Measurements from ENCODE around the gene C19orf25.
A peak's percentile ranks its signal among the peaks of the same experiment; 100 is the strongest.
"Not testable (repeated sequence)": the region's sequence is repeated elsewhere in the genome, so short reads cannot be mapped to it uniquely, and the experiment has no call there.

C19orf25 gene

DNA sequence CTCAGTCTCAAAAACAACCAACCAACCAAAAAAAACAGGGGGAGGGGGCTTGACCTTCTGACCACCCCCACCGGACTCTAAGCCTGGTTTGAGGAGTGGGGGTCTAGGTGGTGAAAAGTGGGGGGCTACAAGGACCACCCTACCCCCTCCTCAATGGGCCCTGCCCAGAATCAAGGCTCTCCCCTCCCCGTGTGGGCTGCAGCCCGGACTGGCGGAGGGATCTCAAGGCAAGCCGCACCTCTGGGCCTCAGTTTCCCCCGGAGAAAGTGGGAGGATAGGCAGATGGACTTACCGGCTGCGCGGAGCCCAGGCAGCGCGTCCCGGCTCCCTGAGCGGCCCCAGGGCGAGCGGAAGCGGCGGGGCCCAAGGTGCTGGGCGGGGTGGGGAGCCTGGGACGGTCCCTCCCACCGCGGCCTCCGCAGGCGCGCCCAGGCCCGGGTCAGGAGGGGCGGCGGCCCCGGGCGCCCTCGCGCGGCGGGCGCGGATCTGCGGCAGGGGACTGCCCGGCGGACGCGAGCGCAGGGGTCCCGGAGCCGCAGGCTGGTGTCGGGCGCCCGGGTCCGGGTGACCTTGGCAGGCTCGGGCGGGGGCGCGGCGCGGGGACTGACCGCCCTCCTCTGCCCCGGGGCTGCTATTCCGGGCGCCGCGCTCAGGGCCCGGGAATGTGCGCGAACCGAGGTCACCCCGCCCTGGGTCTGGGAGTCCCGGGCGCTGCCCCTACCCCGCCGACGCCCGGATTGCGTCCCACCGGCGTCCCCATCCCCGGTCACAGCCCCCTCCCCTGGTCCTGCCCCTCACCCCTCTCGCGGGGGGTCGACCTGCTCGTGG is 33.9 kb upstream of the C19orf25 start, which contains the start of gene ADAMTSL5:
Gene ADAMTSL5, minus strand, starts transcription at position 349 of the 828 bp plus-strand sequence. CDS start 2,076 bp downstream, outside the sequence.
- DNase-seq (ENCODE audit: low read depth in 2 of 2): no peak

DNA sequence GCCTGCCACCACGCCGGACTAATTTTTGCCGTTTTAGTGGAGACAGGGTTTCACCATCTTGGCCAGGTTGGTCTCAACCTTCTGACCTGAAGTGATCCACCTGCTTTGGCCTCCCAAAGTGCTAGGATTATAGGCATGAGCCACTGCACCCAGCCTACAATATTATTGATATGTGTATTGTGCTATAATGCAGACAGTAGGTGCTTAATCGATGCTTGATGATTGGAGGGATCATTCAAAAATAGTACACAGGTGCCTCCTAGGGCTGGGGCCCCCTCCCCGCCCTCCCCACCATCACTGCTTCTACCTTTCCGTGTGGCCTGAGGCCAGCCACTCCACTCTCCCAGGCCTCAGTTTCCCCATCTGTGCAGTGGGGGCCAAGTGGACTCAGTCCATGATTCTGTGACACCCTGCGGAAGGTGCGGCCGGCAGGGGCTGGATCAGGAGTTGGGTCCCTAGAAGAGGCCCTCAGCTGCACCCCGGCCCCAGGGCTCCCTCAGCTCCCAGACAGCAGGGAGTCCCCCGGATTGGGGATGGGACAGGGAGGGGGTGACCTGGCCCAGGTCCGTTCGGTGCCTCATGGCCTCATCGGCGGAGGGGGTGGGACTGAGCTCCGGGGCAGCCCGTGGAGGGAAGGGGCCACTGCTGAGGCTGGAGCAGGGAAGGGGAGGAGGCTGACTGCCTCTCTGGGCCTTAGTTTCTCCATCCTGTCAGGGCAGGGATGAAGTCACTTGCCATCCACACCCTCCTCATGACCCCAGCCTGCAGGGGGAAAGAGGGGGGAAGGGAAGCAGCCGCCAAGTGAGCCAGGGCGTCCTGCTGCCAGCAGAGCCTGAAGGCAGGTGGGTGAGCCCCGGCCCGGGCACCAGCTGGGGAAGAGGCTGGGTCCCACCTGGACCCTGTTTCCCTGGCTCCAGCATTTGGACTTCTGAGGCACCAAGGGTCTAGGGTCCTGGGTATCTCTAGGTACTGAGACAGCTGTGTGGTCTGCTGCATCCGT is 32.6 kb upstream of the C19orf25 start:
- no peak for DNase-seq (ENCODE audit: low read depth in 2 of 2)

DNA sequence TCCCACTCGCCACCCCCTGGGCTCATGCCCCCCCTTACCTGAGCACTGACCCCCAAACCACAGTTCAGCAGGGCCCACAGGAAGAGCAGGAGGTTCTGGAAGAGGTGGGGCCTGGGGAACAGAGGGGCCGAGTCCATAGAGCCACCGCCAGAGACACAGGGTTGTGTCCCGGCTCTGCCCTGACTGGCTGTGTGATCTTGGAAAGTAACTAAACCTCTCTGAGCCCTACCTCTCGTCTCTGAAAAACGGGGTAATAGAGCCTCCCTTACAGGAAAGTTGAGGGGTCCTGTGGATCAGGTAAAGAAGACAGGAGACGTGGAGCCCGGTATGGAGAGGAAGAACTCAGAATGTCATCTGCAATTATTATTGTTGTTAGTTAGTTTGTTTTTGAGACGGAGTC is 31.8 kb upstream of the C19orf25 start:
- DNase-seq (ENCODE audit: low read depth in 2 of 2): no peak

DNA sequence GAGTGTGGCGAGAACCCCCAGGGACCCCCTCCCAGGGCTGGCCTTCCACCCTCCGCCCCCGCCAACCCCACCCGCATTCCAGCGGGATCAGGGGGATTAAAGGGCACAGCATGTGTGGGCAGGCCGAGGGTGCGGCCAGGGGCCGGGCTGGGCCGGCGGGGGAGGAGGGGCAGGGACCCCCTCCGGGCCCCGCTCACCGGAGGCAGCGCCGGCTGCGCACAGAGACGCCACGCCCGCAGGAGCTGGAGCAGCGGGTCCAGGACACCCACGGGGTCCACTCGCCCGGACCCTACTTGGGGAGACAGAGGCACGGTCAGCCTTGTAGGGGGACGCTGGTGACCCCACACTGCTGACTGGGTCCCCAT is 31.4 kb upstream of the C19orf25 start:
- no peak for DNase-seq (ENCODE audit: low read depth in 2 of 2)

DNA sequence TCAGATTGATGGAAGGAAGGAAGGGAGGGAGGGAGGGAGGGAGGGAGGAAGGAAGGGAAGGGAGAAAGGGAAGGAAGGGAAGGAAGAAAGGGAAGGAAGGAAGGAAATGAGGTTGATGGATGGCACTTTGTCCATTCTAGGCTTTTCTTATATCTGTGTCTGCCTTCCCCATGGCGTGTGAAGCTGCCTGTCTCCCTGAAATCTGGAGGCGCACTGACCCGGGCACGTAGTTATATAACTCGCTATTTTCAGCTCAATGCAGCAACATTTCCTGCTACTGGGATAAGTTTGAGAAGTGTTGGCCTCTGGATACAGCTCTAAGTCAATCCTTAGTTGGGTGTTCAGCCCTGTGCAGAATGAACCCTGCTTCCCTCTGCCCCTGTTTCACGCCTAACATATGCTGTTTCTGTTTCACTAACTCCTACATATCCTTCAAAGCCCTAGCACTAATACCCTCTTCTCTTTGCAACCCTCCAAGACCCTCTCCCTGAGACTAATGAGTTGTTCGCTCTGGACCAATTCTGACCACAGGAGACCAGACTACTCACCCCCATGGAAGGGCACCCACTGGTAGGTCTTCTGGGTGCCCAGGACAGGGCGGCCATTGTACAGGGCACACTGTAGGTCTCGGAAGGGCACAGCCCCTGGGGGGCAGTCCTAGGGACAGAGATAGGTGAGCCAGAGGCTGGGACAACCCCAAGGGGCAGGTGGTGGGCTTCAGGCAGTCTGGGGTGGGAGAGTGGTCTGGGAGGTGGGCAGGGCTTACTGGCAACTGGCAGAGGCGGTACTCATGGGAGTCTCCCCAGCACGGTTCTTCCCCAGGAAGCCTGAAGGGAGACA is 30.8 kb upstream of the C19orf25 start:
- DNase-seq (ENCODE audit: low read depth in 2 of 2): no peak

DNA sequence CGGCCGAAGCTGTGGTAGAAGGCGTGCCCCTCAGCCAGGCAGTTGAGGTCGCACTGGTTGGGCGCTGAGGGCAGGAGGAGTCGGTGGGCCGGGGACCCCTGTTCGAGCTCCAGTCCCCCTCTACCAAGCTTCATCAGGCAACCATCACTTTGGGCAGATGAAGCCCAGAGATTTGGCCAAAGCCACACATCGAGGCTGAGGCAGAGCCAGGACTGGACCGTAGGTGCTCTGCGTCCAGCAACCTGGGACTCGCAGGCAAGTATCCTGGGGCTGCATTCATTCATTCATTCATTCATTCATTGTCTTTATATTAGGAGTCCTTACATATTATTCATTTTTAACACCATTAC is 29.5 kb upstream of the C19orf25 start:
- no peak for DNase-seq (ENCODE audit: low read depth in 2 of 2)

DNA sequence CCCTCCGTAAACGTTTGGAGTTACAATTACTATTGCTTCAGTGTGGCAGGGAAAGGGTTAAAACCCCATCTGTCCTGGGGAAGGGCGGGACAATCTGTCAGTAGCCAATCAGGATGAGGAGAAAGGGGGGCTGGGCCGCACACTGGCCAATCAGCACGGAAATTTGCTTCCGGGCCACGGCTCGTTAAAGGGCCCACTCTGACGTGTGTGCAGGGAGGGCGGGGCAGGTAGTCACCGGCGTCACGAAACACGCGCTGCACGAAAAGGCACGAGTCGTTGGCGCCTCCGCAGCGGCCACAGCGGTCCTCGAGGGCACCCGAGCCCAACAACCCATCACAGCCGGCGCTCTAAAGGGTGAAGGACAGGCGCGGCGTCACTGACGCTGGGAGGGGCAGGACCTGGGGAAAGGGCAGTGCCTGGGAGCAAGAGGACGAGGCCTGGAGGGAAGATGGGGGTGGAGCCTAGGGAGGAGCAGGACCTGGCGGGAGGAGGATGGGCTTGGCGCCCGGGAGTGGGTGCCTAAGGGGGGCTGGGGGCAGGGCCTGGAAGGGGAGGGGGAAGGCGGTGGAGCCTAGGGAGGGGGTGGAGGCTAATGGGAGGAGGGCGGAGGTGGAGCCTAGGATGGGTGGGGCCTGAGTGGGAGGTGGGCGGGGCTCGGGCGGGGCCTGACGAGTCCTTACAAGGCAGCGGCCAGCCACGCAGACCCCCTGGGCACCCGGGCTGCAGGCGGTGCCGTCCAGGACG is 28.9 kb upstream of the C19orf25 start:
- DNase-seq (ENCODE audit: low read depth in 2 of 2): peak; percentile 92 to 93

DNA sequence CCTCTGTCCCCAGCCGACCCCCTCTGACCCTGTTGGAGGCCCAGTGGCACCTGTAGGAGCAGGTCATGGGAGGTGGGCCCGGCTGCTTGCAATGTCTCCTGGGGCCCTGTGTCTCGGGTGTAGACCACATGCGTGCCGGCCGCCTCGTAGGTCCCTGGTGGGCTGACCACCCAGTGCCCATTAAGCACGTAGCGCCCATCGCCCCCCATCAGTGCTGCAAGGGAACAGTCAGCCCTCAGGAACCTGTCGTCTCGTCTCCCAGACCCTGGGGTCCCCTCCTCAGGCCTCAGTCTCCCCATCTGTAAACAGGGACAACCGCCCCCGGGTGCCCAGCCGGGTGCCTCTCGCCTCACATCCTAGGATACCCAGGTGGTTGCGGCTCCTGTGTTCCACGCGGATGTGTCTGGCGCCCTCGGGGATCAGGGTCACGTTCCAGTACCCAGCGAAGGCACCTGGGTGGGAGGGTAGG is 28.2 kb upstream of the C19orf25 start:
- no peak for DNase-seq (ENCODE audit: low read depth in 2 of 2)

DNA sequence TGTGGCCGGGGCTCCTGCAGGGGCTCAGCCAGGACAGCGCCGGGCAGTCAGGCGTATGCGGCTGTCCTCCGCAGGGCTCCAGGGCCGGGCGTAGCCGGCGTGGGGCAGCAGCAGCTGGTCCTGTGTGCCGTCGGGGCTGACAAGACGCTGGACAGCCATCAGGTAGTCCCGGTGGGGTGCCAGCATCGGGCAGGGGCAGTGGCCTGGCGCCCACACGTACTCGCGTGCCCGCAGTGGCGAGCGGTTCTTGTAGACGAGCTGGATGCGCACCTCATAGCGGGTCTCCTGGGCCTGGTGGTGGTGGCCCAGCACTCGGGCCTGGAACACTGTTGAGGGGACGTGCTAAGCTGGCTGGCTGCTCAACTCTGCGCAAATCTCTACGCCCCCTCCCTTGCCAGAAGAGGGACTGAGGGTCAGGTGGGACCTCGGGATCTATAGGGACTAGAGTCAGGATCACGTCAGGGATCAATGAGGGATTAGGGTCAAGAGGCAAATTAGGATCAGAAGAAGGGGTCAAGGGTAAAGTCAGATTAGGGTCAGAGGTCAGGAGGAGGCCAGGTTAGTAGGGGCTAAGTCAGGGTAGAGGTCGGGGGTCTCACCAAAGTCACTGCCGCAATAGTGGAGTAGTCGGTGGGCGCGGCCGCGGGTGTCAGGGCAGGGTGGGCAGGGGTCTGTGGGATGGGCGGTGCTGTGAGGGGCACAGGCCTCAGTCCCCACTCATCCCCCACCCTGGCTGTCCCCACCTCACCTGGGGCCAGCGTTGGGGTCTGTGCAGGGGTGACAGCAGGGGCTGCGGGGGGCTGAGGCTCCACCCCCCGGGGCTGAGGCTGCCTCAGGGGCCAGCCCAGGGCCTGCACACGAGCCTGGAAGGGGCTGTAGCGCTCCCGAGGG is 27.2 kb upstream of the C19orf25 start:
- no peak for DNase-seq (ENCODE audit: low read depth in 2 of 2)

DNA sequence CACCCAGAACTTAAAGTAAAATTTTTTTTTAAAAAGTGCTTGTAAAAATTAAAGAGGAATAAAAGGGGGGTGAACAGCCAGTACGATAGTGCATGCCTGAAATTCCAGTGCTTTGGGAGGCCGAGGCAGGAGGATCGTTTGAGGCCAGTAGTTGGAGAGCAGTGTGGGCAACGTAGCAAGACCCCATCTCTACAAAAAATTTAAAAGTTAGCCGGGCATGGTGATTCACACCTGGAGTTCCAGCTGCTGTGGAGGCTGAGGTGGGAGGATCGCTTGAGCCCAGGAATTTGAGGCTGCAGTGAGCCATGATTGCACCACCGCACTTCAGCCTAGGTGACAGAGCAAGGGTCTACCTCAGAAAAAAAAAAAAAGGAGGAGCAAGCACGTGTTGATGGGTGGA is 26.0 kb upstream of the C19orf25 start:
- no peak for DNase-seq (ENCODE audit: low read depth in 2 of 2)

DNA sequence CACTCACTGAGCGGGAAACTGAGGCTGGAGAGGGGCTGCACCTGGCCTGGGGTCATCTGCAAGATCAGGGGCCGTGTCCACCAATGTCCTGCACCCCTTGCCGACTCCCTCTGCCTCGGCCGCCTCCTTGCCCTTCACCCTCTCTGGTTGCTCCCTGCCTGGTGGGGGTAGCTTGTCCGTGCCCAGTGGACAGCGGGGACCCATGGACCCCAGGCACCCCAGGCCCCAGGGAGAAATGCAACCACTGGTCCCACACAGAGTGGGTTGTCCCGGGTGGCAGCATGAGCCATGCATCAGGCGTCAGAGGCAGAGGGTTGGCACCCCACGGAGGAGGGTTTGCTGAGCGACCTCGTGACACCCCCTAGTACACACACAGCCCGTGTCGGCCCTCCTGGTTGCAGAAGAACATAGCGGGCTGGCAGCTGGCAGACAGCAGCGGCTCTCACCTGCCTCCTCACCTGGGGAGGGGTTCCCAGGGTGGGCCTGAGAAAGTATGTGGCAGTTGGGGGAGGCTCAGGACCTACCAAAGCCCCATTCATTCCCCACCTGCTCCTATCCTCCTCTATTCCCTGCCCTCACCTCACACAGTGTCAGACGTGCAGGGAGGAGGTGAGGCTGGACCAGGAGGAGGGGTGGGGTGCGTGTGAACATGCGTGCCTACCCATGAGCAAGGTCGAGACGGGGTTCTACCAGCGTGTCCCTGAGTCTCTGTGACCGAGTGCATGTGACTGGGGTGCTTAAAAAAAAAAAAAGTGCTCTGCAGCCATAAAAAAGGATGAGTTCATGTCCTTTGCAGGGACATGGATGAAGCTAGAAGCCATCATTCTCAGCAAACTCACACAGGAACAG is 25.1 kb upstream of the C19orf25 start:
- DNase-seq (ENCODE audit: low read depth in 2 of 2): no peak

DNA sequence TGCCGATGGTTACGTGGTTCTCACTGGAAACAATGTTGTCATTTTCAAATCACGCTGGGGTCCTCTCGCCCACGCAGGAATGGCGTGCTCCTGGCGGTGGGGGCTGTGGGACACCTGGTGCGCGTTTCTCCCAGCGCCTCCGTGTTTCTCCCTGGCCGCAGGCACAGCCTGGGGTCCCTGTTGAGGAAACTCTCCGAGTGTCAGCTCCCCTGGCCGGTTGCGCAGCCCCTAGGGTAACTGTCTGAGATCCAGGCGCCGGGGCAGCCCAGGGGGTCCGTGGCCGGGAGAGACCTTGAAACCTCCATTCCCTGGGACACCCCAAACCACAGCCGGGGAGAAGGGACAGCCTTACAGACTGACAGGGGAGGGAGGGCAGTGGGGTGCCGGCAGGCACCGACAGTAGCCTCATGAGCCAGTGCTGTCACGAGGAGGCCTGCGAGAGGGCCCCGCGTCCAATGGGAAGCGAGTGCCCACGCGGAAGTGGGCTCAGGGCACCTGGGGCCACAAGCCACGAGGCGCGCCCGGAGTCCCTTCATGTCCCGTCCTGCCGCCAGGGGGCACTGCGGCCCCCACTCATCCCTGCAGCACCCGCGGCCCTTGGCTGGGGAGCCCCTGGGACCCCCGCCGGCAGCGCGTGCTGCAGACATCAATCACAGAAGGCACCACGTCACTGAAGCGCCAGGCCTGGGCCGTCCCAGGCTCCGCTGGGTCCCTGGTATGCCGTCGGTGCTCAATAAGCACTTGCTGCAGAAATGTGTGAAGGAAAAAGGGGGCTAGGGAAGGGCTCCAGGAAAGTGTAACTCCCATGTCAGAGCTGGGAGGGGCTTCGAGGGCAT is 24.3 kb upstream of the C19orf25 start:
- DNase-seq (ENCODE audit: low read depth in 2 of 2): no peak

DNA sequence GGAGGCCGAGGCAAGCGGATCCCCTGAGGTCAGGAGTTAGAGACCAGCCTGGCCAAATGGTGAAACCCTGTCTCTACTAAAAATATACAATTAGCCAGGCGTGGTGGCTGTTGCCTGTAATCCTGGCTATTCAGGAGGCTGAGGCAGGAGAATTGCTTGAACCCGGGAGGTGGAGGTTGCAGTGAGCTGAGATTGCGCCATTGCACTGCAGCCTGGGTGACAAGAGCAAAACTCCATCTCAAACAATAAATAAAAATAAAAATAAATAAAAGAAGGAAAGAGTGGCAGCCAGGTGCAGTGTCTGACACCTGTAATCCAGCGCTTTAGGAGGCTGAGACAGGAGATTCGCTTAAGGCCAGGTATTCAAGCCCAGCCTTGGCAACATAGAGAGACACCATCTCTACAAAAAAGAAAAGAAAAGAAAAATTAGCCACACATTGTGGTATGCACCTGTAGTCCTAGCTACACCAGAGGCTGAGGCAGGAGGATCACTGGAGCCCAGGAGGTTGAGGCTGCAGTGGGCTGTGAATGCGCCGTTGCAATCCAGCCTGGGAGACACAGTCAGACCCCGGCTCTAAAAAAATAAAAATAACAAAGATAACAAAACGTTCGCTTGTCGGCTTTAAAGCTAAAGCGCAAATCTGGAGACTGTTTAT is 23.5 kb upstream of the C19orf25 start:
- no peak for DNase-seq (ENCODE audit: low read depth in 2 of 2)

DNA sequence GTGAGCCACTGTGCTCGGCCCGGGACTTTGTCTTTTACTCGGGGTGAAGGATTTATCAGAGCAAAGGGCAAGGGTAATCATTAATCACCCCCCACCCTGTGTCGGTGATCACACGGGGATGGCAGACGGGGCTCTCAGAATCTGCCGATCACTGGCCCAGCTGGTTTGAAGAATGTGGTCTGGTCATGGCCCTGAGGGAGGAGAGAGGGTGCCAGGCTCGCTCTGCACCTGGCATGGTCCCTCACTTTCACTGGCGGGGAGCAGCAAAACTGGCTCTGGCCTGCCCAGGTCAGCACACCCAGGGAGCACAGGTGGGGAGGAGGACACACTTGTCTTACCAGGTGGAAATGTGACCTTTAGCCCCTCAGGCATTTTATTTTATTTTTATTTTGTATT is 22.2 kb upstream of the C19orf25 start:
- no peak for DNase-seq (ENCODE audit: low read depth in 2 of 2)

DNA sequence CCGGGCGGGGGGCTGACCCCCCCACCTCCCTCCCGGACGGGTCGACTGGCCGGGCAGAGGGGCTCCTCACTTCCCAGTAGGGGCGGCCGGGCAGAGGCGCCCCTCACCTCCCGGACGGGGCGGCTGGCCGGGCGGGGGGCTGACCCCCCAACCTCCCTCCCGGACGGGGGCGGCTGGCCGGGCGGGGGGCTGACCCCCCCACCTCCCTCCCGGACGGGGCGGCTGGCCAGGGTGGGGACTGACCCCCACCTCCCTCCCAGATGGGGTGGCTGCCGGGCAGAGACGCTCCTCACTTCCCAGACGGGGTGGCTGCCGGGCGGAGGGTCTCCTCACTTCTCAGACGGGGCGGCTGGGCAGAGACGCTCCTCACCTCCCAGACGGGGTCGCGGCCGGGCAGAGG is 20.2 kb upstream of the C19orf25 start:
- not testable (repeated sequence) for DNase-seq (ENCODE audit: low read depth in 2 of 2)

DNA sequence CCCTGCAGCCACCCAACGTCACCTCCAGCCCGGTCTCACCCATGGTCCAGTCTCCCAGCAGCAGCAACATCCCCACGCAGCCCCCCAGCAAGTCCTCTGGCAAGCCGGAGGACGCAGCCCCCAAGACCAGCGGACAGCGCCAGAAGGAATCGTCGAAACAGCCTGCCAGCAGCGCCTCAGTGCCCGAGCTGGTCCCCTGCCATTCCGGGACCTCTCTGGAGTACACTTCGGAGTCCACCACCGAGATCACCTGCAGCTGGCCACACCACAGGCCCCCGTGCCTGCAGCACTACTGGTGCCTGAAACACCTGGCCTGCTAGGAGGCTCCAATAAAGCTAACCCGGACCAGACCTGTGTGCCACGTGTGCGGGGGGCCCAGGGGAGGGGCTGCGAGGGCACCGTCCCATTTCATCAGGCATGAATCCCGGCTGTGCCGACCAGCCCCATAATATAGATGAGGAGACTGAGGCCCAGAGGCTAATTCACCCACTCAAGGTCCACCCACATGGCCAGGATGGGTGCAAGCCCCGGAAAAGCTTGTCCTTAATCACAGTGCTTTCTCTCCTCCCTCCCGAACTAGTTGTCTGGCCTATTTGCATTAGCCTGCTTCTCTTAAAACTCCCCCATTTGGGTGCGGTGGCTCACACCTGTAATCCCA is 18.7 kb upstream of the C19orf25 start:
- no peak for DNase-seq (ENCODE audit: low read depth in 2 of 2)

Data from fibroblast of skin of left quadriceps (primary cell).